ENCODE measurements around the gene PELI3. TPM values are rescaled to one million over a fixed set of nuclear protein-coding genes. Genes with fewer than 3 reads are reported as not detected.

PELI3 gene
- total and polyA plus RNA-seq, 7 experiments from 2014 or later = 5.2 to 27.3 (median 15.4) TPM

- DNase-seq (no peak), ATAC-seq (no peak)
- POLR2A ChIA-PET = interaction anchor here (0.8 to 1.7 kb wide), 7 partner anchors 18 to 256 kb away, joined by 3 to 9 read pairs (median 4); partner anchors contain the start of genes DPP3, MRPL11 and PELI3
- Histone ChIP-seq H3K4me3 (ENCODE audit: low read length) (no peak within 1 kb of the TSS), H3K4me1 (ENCODE audit: control insufficient read depth in 2 of 2, insufficient read depth in 2 of 2, low read length in 2 of 2) (no peaks in the 10 kb centered on the region), H3K27me3 (ENCODE audit: control insufficient read depth in 2 of 2, insufficient read depth in 2 of 2, low read length in 2 of 2) (peaks cover 7 to 22% of the 10 kb centered on the region in 2 donors), H3K9me3 (ENCODE audit: control insufficient read depth in 2 of 3, low read length in 3 of 3) (no peaks in the 10 kb centered on the region), H3K36me3 (ENCODE audit: control insufficient read depth in 2 of 3, insufficient read depth in 3 of 3, low read length in 3 of 3) (no peaks in the 10 kb centered on the region), H3K27ac (ENCODE audit: low read depth, low read length) (no peak within 1 kb of the TSS)
- peak within 1 kb of the TSS in 4 of 10 donors; percentile 20 to 73 (median 41) for H3K4me3 Mint-ChIP-seq
- H3K36me3 Mint-ChIP-seq = peaks cover 0 to 5% (median 3%) of the 10 kb centered on the region in 5 donors
- intact Hi-C loops (cut with micrococcal nuclease) = loop anchor here (1.0 to 5.0 kb wide), 6 partner anchors 13 to 257 kb away; partner anchors contain the start of genes YIF1A (in 2 of the 2), PELI3 (in 1 of the 2) and RBM4B (in 1 of the 2)
- H3K27me3 Mint-ChIP-seq = peaks cover 23 to 37% (median 35%) of the 10 kb centered on the region in 5 donors
- H3K4me1 Mint-ChIP-seq = peaks cover 9 to 24% (median 10%) of the 10 kb centered on the region in 7 donors
- peak within 1 kb of the TSS in 6 of 9 donors; percentile 31 to 85 (median 58) for H3K27ac Mint-ChIP-seq
- H3K9me3 Mint-ChIP-seq = peaks cover 0 to 15% (median 6%) of the 10 kb centered on the region in 11 donors
- CTCF ChIA-PET = interaction anchor here (0.6 to 2.7 kb wide), 9 partner anchors 11 to 1466 kb away, joined by 3 to 9 read pairs (median 4); partner anchors contain the start of genes DPP3 and RBM4B
These were observed 45.8 kb upstream of the PELI3 start, which contains the start of gene NPAS4 for GRCh38 chr11:66420671-66421476. Gene NPAS4 (plus strand): TSS chr11:66421035. CDS start chr11:66421180, 145 bp downstream.

- no peaks in the 10 kb centered on the region for H3K36me3 ChIP-seq (ENCODE audit: control insufficient read depth in 2 of 3, insufficient read depth in 3 of 3, low read length in 3 of 3)
- H3K36me3 Mint-ChIP-seq = peaks cover 0 to 5% (median 3%) of the 10 kb centered on the region in 5 donors
- DNase-seq (peak; percentile 79 to 94 (median 86)), ATAC-seq (peak; percentile 100)
- no peaks in the 10 kb centered on the region for H3K9me3 ChIP-seq (ENCODE audit: control insufficient read depth in 2 of 3, low read length in 3 of 3)
- H3K4me1 ChIP-seq (ENCODE audit: control insufficient read depth in 2 of 2, insufficient read depth in 2 of 2, low read length in 2 of 2) = no peaks in the 10 kb centered on the region
- no peak overlapping the region for H3K4me3 ChIP-seq (ENCODE audit: low read length)
- peaks cover 9 to 22% (median 10%) of the 10 kb centered on the region in 7 donors for H3K4me1 Mint-ChIP-seq
- H3K27me3 Mint-ChIP-seq = peaks cover 23 to 29% (median 29%) of the 10 kb centered on the region in 5 donors
- intact Hi-C loops (cut with micrococcal nuclease) = loop anchor here (1.0 to 5.0 kb wide), 6 partner anchors 13 to 257 kb away; partner anchors contain the start of genes YIF1A (in 2 of the 2), PELI3 (in 1 of the 2) and RBM4B (in 1 of the 2)
- ChIA-PET CTCF (interaction anchor here (0.6 to 2.7 kb wide), 9 partner anchors 10 to 1467 kb away, joined by 3 to 9 read pairs (median 4); partner anchors contain the start of genes DPP3 and RBM4B), POLR2A (interaction anchor here (0.8 to 1.7 kb wide), 9 partner anchors 9 to 257 kb away, joined by 3 to 9 read pairs (median 4); partner anchors contain the start of genes DPP3, MRPL11 and PELI3)
- no peak overlapping the region for H3K27ac ChIP-seq (ENCODE audit: low read depth, low read length)
- peaks cover 7 to 22% of the 10 kb centered on the region in 2 donors for H3K27me3 ChIP-seq (ENCODE audit: control insufficient read depth in 2 of 2, insufficient read depth in 2 of 2, low read length in 2 of 2)
- peak overlapping the region in 4 of 10 donors; percentile 20 to 73 (median 41) for H3K4me3 Mint-ChIP-seq
- H3K9me3 Mint-ChIP-seq = peaks cover 0 to 15% (median 6%) of the 10 kb centered on the region in 11 donors
- H3K27ac Mint-ChIP-seq = peak overlapping the region in 6 of 9 donors; percentile 31 to 85 (median 58)
These were observed 45.1 kb upstream of the PELI3 start for GRCh38 chr11:66421492-66422205.

DNA sequence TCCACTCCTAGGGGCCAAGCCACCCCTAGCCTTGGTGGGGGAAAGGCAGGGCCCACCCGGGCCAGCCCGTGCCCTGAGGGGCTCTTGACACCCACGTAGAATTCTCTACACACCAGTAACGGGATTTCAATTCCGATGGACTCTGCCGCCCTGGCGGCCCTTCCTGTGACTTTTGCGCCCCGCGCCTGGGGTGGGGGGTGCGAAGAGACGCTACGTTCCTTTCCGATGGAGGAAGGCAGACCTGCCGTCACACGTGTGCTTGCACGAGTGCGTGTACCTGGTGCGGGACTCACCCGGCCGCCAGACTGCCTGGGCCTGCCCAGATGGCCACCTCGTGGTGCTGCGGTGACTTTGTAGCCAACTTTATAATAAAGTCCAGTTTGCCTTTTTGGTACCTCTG is 40.4 kb upstream of the PELI3 start:
- ChIA-PET CTCF (no interaction called here), POLR2A (no interaction called here)
- no peaks in the 10 kb centered on the region for H3K36me3 ChIP-seq (ENCODE audit: control insufficient read depth in 2 of 3, insufficient read depth in 3 of 3, low read length in 3 of 3)
- H3K27ac Mint-ChIP-seq = no peak overlapping the region
- no peak overlapping the region for H3K4me3 ChIP-seq (ENCODE audit: low read length)
- intact Hi-C loops (cut with micrococcal nuclease) = no loop called here
- peaks cover 0 to 2% (median 0%) of the 10 kb centered on the region in 11 donors for H3K9me3 Mint-ChIP-seq
- no peaks in the 10 kb centered on the region for H3K9me3 ChIP-seq (ENCODE audit: control insufficient read depth in 2 of 3, low read length in 3 of 3)
- no peaks in the 10 kb centered on the region for H3K4me1 ChIP-seq (ENCODE audit: control insufficient read depth in 2 of 2, insufficient read depth in 2 of 2, low read length in 2 of 2)
- DNase-seq = no peak
- no peak overlapping the region for H3K27ac ChIP-seq (ENCODE audit: low read depth, low read length)
- peaks cover 0 to 4% (median 0%) of the 10 kb centered on the region in 5 donors for H3K27me3 Mint-ChIP-seq
- no peaks in the 10 kb centered on the region for H3K27me3 ChIP-seq (ENCODE audit: control insufficient read depth in 2 of 2, insufficient read depth in 2 of 2, low read length in 2 of 2)
- no peak for ATAC-seq
- H3K36me3 Mint-ChIP-seq = peaks cover 0 to 8% (median 2%) of the 10 kb centered on the region in 5 donors
- peaks cover 0 to 11% (median 3%) of the 10 kb centered on the region in 7 donors for H3K4me1 Mint-ChIP-seq
- no peak overlapping the region for H3K4me3 Mint-ChIP-seq

- no peaks in the 10 kb centered on the region for H3K9me3 Mint-ChIP-seq
- Histone ChIP-seq H3K27me3 (ENCODE audit: control insufficient read depth in 2 of 2, insufficient read depth in 2 of 2, low read length in 2 of 2) (no peaks in the 10 kb centered on the region), H3K9me3 (ENCODE audit: control insufficient read depth in 2 of 3, low read length in 3 of 3) (no peaks in the 10 kb centered on the region), H3K4me1 (ENCODE audit: control insufficient read depth in 2 of 2, insufficient read depth in 2 of 2, low read length in 2 of 2) (no peaks in the 10 kb centered on the region), H3K36me3 (ENCODE audit: control insufficient read depth in 2 of 3, insufficient read depth in 3 of 3, low read length in 3 of 3) (peaks cover 0 to 7% (median 0%) of the 10 kb centered on the region in 3 experiments), H3K27ac (ENCODE audit: low read depth, low read length) (no peak overlapping the region), H3K4me3 (ENCODE audit: low read length) (no peak overlapping the region)
- peaks cover 0 to 6% (median 0%) of the 10 kb centered on the region in 7 donors for H3K4me1 Mint-ChIP-seq
- CTCF ChIA-PET = interaction anchor here (1.1 to 1.6 kb wide), 2 partner anchors 10 to 15 kb away, joined by 3 to 7 read pairs; partner anchors contain the start of gene MRPL11
- H3K4me3 Mint-ChIP-seq = no peak overlapping the region
- POLR2A ChIA-PET = no interaction called here
- DNase-seq (no peak), ATAC-seq (no peak)
- peaks cover 0 to 16% (median 6%) of the 10 kb centered on the region in 5 donors for H3K36me3 Mint-ChIP-seq
- intact Hi-C loops (cut with micrococcal nuclease) = no loop called here
- no peaks in the 10 kb centered on the region for H3K27me3 Mint-ChIP-seq
- H3K27ac Mint-ChIP-seq = no peak overlapping the region
These were observed 37.8 kb upstream of the PELI3 start for GRCh38 chr11:66428933-66429332.

GRCh38 chr11:66429983-66430602 is 36.6 kb upstream of the PELI3 start:
- Histone ChIP-seq H3K27me3 (ENCODE audit: control insufficient read depth in 2 of 2, insufficient read depth in 2 of 2, low read length in 2 of 2) (no peaks in the 10 kb centered on the region), H3K4me3 (ENCODE audit: low read length) (no peak overlapping the region), H3K27ac (ENCODE audit: low read depth, low read length) (no peak overlapping the region), H3K36me3 (ENCODE audit: control insufficient read depth in 2 of 3, insufficient read depth in 3 of 3, low read length in 3 of 3) (peaks cover 0 to 11% (median 0%) of the 10 kb centered on the region in 3 experiments), H3K9me3 (ENCODE audit: control insufficient read depth in 2 of 3, low read length in 3 of 3) (no peaks in the 10 kb centered on the region), H3K4me1 (ENCODE audit: control insufficient read depth in 2 of 2, insufficient read depth in 2 of 2, low read length in 2 of 2) (no peaks in the 10 kb centered on the region)
- Mint-ChIP-seq H3K4me3 (no peak overlapping the region), H3K9me3 (no peaks in the 10 kb centered on the region), H3K27ac (no peak overlapping the region), H3K27me3 (no peaks in the 10 kb centered on the region), H3K4me1 (peaks cover 0 to 6% (median 0%) of the 10 kb centered on the region in 7 donors), H3K36me3 (peaks cover under 1 to 20% (median 9%) of the 10 kb centered on the region in 5 donors)
- CTCF ChIA-PET = interaction anchor here (1.0 to 1.6 kb wide), 3 partner anchors 9 to 247 kb away, joined by 3 to 7 read pairs (median 3); partner anchors contain the start of genes MRPL11 and RBM4B
- POLR2A ChIA-PET = interaction anchor here (1.3 kb wide), 1 partner anchor 8 kb away, joined by 3 read pairs; no protein-coding TSS in a partner anchor
- peak; percentile 41 to 75 (median 53) for DNase-seq
- intact Hi-C loops (cut with micrococcal nuclease) = loop anchor here (1.0 kb wide), 2 partner anchors 22 to 118 kb away; no protein-coding TSS in a partner anchor
- ATAC-seq = peak; percentile 80

All from naive thymus-derived CD4-positive, alpha-beta T cell (primary cell).